ENCODE data around the gene TRIM56.
A peak's percentile ranks its signal among the peaks of the same experiment; 100 is the strongest.

Gene TRIM56

DNA sequence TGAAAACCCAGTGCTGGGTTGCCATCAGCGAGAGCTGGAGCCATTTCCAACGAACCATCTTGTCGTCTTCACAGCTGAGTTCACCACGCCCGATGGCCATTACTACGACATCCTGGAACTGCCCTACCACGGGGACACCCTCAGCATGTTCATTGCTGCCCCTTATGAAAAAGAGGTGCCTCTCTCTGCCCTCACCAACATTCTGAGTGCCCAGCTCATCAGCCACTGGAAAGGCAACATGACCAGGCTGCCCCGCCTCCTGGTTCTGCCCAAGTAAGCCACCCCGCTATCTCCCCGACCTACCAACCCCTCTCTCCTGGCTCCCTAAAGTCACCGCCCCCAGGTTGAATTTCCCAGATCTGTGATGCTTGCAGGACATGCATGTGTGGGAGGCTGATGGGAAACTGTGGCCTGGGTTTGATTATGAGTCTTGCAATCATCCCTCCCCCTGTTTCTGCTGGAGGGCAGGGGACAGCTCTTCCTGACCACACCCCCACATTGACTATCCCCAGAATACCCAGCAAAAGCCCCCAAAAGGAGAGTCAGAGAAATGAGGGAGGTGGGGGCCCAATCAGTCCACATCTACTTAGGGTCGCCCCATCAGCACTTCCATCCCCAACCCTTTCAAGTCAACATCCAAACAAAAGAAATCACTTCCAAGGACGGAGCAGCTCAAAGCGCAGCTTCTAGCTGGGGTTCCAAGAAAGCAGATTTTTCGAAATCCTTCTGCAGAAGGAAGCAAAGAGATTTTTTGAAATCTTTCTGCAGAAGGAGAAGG, 48.5 kb downstream of the TRIM56 start:
- no peak for DNase-seq

DNA sequence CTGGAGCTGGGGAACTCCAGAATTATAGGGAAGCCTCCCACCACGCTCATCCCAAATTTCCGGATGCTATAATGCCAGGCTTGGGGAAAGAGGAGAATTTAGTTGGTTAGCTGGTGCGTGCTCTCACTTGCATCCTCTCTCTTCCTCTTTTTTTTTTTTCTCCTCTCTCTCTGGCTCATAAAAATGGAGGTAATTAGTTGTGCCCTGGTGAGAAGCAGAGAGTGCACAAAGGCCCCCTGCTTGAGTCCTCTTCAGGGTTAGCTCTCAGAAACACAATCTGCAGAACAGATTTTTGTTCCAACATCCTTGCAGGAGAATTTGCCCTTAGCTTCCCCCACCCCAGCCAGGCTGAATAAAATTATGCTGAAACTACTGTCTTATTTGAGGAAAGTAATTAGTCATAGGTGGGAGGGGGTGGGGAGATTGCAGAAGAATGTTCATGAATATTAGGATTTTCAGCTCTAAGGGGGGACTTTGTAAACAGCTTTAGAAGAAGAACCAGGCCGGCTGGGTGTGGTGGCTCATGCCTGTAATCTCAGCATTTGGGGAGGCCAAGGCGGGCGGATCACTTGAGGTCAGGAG, 49.2 kb downstream of the TRIM56 start:
- no peak for DNase-seq

DNA sequence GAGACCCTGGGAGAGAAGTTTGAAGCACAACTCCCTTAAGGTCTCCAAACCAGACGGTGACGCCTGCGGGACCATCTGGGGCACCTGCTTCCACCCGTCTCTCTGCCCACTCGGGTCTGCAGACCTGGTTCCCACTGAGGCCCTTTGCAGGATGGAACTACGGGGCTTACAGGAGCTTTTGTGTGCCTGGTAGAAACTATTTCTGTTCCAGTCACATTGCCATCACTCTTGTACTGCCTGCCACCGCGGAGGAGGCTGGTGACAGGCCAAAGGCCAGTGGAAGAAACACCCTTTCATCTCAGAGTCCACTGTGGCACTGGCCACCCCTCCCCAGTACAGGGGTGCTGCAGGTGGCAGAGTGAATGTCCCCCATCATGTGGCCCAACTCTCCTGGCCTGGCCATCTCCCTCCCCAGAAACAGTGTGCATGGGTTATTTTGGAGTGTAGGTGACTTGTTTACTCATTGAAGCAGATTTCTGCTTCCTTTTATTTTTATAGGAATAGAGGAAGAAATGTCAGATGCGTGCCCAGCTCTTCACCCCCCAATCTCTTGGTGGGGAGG, 52.5 kb downstream of the TRIM56 start:
- no peak for DNase-seq

DNA sequence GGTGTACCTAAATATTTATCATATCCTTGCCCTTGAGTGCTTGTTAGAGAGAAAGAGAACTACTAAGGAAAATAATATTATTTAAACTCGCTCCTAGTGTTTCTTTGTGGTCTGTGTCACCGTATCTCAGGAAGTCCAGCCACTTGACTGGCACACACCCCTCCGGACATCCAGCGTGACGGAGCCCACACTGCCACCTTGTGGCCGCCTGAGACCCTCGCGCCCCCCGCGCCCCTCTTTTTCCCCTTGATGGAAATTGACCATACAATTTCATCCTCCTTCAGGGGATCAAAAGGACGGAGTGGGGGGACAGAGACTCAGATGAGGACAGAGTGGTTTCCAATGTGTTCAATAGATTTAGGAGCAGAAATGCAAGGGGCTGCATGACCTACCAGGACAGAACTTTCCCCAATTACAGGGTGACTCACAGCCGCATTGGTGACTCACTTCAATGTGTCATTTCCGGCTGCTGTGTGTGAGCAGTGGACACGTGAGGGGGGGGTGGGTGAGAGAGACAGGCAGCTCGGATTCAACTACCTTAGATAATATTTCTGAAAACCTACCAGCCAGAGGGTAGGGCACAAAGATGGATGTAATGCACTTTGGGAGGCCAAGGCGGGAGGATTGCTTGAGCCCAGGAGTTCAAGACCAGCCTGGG, 53.1 kb downstream of the TRIM56 start:
- DNase-seq: peak; percentile 98

DNA sequence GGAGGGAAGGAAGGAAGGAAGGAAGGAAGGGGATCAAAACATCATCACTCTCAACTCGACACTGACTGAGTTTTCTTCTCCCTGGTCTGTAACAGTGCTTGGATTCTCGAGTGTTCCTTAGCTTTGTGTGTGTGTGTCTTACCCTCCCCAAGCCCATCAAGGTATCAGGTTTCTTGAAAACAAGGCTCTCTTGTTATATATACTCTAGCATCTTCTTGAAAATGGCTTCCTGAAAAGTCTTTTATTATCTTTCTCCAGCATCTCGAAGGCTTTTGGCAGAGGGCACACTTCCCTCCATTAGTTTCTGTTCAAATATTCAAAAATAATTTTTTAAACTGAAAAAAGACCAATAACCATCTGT, 55.0 kb downstream of the TRIM56 start:
- no peak for DNase-seq

DNA sequence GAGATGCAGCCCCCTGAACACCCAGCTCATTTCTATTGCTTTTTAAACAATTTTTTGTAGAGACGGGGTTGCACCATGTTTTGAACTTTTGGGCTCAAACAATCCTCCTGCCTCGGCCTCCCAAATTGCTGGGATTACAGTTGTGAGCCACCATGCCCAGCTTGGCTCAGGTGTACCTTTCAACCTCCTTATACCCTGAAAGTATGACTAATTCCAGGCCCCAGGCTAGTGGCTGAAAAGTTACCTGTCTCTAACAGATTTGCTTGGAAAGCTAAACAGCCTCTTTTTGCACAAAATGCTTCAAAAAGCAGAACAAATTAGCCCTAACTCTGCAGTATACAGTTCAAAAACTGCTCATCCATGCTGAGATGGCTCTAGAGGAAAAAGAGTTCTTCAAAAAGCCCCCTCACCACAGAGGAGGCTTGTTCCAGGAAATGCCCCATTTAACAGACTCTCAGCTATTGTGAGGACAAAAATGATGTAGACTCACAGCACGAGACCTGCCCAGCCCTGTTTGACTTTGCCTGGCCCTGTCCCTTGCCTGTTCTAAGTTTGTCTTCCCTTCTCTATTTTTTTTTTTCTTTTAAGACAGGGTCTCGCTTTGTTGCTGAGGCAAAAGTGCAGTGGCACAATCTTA, 55.6 kb downstream of the TRIM56 start:
- DNase-seq: no peak
